CD4-positive, alpha-beta T cell (primary cell): ENCODE measurements around the gene RAPGEF5. TPM values are rescaled to one million over a fixed set of nuclear protein-coding genes. Genes with fewer than 3 reads are reported as not detected.

Experiments
- ATAC-seq: fragments of 200-7000 bp; cut with Tn5 transposase; one replicate; pipeline ENCODE4 v1.10.0; 2022; ENCODE audit warnings: mild to moderate bottlenecking; ENCODE audit not compliant: poor library complexity
- CTCF ChIA-PET: fragments of 350-600 bp; sonication (Branson Sonifier 250); formaldehyde crosslinking; loops from one replicate; lab custom pipeline; 2021; ENCODE audit warnings: antibody characterized with exemption, inconsistent platforms; lab: Charles Lee
- POLR2A ChIA-PET: fragments of 350-600 bp; sonication (Branson Sonifier 250); formaldehyde crosslinking; loops from one replicate; lab custom pipeline; 2021; ENCODE audit warnings: antibody characterized with exemption, inconsistent platforms; lab: Charles Lee
- DNase-seq, 14 experiments: peaks; one replicate each; pipeline ENCODE4 v3.0.0-alpha.2; 2013 to 2020; ENCODE audit warnings: mixed read lengths in 2 of 14
- H3K27ac ChIP-seq, 2 donors: one replicate each; pipeline versions ENCODE4 v1.5.1 to v1.7.0; 2013; ENCODE audit warnings: low read length in 2 of 2, low read depth in 1 of 2, mild to moderate bottlenecking in 1 of 2
- H3K27me3 ChIP-seq, 2 experiments: 1 replicate in 1 of 2; 2 replicates in 1 of 2; pipeline versions ENCODE4 v1.6.1 to v1.7.0; 2013; ENCODE audit warnings: low read length in 2 of 2, control low read depth in 1 of 2, mild to moderate bottlenecking in 1 of 2, moderate library complexity in 1 of 2; ENCODE audit not compliant: insufficient read depth in 2 of 2, control insufficient read depth in 1 of 2
- H3K36me3 ChIP-seq: one replicate; pipeline ENCODE4 v1.6.1; 2013; ENCODE audit warnings: low read length, control low read depth; ENCODE audit not compliant: insufficient read depth
- H3K4me1 ChIP-seq: one replicate; pipeline ENCODE4 v1.6.1; 2013; ENCODE audit warnings: low read length, control low read depth; ENCODE audit not compliant: insufficient read depth
- H3K4me3 ChIP-seq: one replicate; pipeline ENCODE4 v1.5.1; 2013; ENCODE audit warnings: mild to moderate bottlenecking, low read length, moderate library complexity
- H3K9me3 ChIP-seq, 2 experiments: 1 replicate in 1 of 2; 2 replicates in 1 of 2; pipeline versions ENCODE4 v1.6.1 to v1.7.0; 2013; ENCODE audit warnings: low read length in 2 of 2, mild to moderate bottlenecking in 2 of 2, control low read depth in 1 of 2, moderate library complexity in 1 of 2; ENCODE audit not compliant: control insufficient read depth in 1 of 2, insufficient read depth in 1 of 2
- H3K27ac Mint-ChIP-seq: one replicate; pipeline ENCODE4 v1.8.0; 2020; ENCODE audit warnings: mixed read lengths
- H3K27me3 Mint-ChIP-seq: one replicate; pipeline ENCODE4 v1.8.0; 2021; ENCODE audit warnings: mixed read lengths
- H3K36me3 Mint-ChIP-seq: one replicate; pipeline ENCODE4 v1.8.0; 2021; ENCODE audit warnings: low read depth, mixed read lengths
- H3K4me1 Mint-ChIP-seq: one replicate; pipeline ENCODE4 v1.8.0; 2021; ENCODE audit warnings: low read depth, mixed read lengths
- H3K4me3 Mint-ChIP-seq: one replicate; pipeline ENCODE4 v1.8.0; 2020; ENCODE audit warnings: mild to moderate bottlenecking, mixed read lengths
- H3K9me3 Mint-ChIP-seq: one replicate; pipeline ENCODE4 v1.8.0; 2020; ENCODE audit warnings: mixed read lengths
- intact Hi-C, 2 experiments: fragments of 100-400 bp; cut with DNase I in 1 of 2; cut with micrococcal nuclease in 1 of 2; formaldehyde crosslinking; loops; one replicate each; pipeline versions ENCODE4 v1.15.1 to v1.9.0; 2023 to 2025; cut with DNase I, micrococcal nuclease
- total RNA-seq, 174 experiments: library from RNA in 2 of 174; stranded (reverse) in 2 of 174; gene quantifications; one replicate each; pipeline ENCODE4 v1.2.3 and lab custom pipeline; 2021 to 2026
- TF ChIP-seq, protein P1 (sequence below): fragments of 200-600 bp; IDR thresholded peaks from one replicate; pipeline ENCODE4 v1.8.0; 2022; ENCODE audit warnings: antibody characterized with exemption, mild to moderate bottlenecking

The RAPGEF5 gene
- total RNA-seq, 2 experiments from 2014 or later = 0.17 TPM; not detected in 1

DNA sequence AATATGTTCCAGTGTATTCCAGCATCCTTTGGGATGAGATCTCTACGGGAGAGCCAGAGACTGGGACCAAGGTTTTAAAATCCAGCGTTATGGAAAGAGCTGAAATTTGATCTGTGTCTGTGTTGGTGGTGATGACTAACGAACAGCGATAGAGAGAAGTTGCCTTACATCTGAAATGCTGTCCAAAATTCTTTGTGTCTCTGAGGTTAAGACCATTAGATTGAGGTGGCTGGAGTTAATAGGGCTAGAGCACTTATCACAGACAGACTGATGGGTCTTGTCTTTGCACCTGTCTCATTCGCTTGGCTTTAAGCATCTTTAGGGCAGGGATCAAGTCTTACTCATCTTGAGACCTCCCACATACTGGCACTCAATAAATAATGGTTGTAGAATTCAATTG is 41.0 kb upstream of the RAPGEF5 start:
- Histone ChIP-seq H3K4me3 (no peak overlapping the region), H3K9me3 (no peaks in the 10 kb centered on the region), H3K27me3 (peaks cover 0 to 2% of the 10 kb centered on the region in 2 experiments), H3K27ac (no peak overlapping the region), H3K36me3 (no peaks in the 10 kb centered on the region), H3K4me1 (peaks cover 9% of the 10 kb centered on the region)
- H3K27me3 Mint-ChIP-seq = no peaks in the 10 kb centered on the region
- ChIA-PET POLR2A (no interaction called here), CTCF (no interaction called here)
- peaks cover 9% of the 10 kb centered on the region for H3K4me1 Mint-ChIP-seq
- intact Hi-C loops = no loop called here
- no peaks in the 10 kb centered on the region for H3K36me3 Mint-ChIP-seq
- H3K27ac Mint-ChIP-seq = no peak overlapping the region
- H3K9me3 Mint-ChIP-seq = no peaks in the 10 kb centered on the region
- DNase-seq (no peak), ATAC-seq (no peak)
- TF ChIP-seq, protein P1, sequence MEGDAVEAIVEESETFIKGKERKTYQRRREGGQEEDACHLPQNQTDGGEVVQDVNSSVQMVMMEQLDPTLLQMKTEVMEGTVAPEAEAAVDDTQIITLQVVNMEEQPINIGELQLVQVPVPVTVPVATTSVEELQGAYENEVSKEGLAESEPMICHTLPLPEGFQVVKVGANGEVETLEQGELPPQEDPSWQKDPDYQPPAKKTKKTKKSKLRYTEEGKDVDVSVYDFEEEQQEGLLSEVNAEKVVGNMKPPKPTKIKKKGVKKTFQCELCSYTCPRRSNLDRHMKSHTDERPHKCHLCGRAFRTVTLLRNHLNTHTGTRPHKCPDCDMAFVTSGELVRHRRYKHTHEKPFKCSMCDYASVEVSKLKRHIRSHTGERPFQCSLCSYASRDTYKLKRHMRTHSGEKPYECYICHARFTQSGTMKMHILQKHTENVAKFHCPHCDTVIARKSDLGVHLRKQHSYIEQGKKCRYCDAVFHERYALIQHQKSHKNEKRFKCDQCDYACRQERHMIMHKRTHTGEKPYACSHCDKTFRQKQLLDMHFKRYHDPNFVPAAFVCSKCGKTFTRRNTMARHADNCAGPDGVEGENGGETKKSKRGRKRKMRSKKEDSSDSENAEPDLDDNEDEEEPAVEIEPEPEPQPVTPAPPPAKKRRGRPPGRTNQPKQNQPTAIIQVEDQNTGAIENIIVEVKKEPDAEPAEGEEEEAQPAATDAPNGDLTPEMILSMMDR = no peak
- no peak overlapping the region for H3K4me3 Mint-ChIP-seq

DNA sequence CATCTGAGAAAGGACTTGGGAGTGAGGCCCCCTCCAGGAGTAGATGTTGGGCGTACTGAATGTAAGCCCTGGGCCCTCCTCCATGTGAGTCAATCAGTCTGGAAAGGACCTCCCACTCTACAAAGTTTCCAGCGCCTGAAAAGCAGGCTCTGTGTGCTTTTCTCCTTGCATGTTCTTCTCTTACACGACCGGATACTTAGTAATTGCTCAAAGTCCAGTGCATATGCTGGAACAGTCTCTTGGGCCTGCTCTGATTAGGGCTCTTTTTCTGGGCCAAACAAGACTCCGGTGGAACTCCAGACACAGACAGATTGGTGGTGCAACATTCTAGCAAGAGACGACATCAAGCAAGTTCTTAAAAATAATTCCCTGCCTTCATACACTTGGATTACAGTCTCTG is 38.3 kb upstream of the RAPGEF5 start:
- Histone ChIP-seq H3K27ac (no peak overlapping the region), H3K4me3 (no peak overlapping the region), H3K36me3 (no peaks in the 10 kb centered on the region), H3K4me1 (no peaks in the 10 kb centered on the region), H3K27me3 (peaks cover 0 to 2% of the 10 kb centered on the region in 2 experiments), H3K9me3 (no peaks in the 10 kb centered on the region)
- no peaks in the 10 kb centered on the region for H3K4me1 Mint-ChIP-seq
- CTCF ChIA-PET = no interaction called here
- no peaks in the 10 kb centered on the region for H3K9me3 Mint-ChIP-seq
- TF ChIP-seq, protein P1 = no peak
- no peaks in the 10 kb centered on the region for H3K36me3 Mint-ChIP-seq
- no peak overlapping the region for H3K27ac Mint-ChIP-seq
- ATAC-seq (no peak), DNase-seq (no peak)
- intact Hi-C loops = no loop called here
- POLR2A ChIA-PET = no interaction called here
- no peak overlapping the region for H3K4me3 Mint-ChIP-seq
- no peaks in the 10 kb centered on the region for H3K27me3 Mint-ChIP-seq

DNA sequence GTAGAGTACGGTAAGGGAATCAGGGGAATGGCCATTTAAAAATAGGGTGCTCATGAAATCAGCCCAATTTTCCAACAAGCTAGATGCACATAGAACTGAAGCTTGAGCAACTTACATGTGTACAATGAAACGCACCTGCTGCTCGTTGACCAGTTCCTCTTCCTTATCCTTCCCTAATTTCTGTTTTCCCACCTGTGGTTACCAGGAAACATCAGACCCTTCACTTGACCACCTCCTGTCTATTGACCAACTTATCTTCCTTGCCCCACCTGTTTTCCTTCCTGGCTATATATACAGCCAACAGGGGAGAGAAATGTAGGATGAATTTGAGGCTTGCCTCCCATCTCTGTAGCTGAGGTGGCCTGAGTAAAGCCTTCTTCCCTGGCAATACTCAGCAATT is 37.8 kb upstream of the RAPGEF5 start:
- CTCF ChIA-PET = no interaction called here
- no peaks in the 10 kb centered on the region for H3K4me1 Mint-ChIP-seq

More for the DNA sequence above, 37.8 kb upstream of the RAPGEF5 start:
- H3K27me3 Mint-ChIP-seq = no peaks in the 10 kb centered on the region
- H3K4me3 ChIP-seq = no peak overlapping the region
- TF ChIP-seq, protein P1 = no peak
- intact Hi-C loops = no loop called here
- H3K36me3 ChIP-seq = no peaks in the 10 kb centered on the region
- no peaks in the 10 kb centered on the region for H3K9me3 Mint-ChIP-seq
- no peaks in the 10 kb centered on the region for H3K36me3 Mint-ChIP-seq
- H3K4me3 Mint-ChIP-seq = no peak overlapping the region
- H3K27me3 ChIP-seq = peaks cover 0 to 2% of the 10 kb centered on the region in 2 experiments
- no peaks in the 10 kb centered on the region for H3K9me3 ChIP-seq
- H3K27ac ChIP-seq = no peak overlapping the region
- no peak for ATAC-seq
- no peak overlapping the region for H3K27ac Mint-ChIP-seq
- no peaks in the 10 kb centered on the region for H3K4me1 ChIP-seq
- no peak for DNase-seq
- POLR2A ChIA-PET = no interaction called here
